ENCODE measurements around the gene SNAPC1.

DNA sequence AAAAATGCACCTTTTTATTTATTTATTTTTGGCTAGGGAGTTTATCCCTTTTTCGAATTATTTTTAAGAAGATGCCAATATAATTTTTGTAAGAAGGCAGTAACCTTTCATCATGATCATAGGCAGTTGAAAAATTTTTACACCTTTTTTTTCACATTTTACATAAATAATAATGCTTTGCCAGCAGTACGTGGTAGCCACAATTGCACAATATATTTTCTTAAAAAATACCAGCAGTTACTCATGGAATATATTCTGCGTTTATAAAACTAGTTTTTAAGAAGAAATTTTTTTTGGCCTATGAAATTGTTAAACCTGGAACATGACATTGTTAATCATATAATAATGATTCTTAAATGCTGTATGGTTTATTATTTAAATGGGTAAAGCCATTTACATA, 14.9 kb upstream of the SNAPC1 start:
- TF ChIP-seq CTCF (IDR thresholded peaks at IDR 0.05; ENCODE audit: low read depth, low read length): no peak
- no peak for TF ChIP-seq POLR2A (IDR thresholded peaks at IDR 0.05; ENCODE audit: extremely low read depth, insufficient read length)
- no peak for TF ChIP-seq MAX (IDR thresholded peaks at IDR 0.05; ENCODE audit: low read depth, low read length)
